Nucleus accumbens (tissue), 56 donors: ENCODE data around the gene SEZ6.

ENCODE experiments used
- DNase-seq, 56 donors: peaks; one replicate each; lab custom pipeline; 2025; lab: John Stamatoyannopoulos, UW

The SEZ6 gene

GRCh38 chr17:28957992-28958355 is 47.9 kb downstream of the SEZ6 start:
- DNase-seq = no peak

GRCh38 chr17:28957277-28957991 is 48.4 kb downstream of the SEZ6 start:
- no peak for DNase-seq

- no peak for DNase-seq
Measured at GRCh38 chr17:28956861-28957260, 49.0 kb downstream of the SEZ6 start.

DNA sequence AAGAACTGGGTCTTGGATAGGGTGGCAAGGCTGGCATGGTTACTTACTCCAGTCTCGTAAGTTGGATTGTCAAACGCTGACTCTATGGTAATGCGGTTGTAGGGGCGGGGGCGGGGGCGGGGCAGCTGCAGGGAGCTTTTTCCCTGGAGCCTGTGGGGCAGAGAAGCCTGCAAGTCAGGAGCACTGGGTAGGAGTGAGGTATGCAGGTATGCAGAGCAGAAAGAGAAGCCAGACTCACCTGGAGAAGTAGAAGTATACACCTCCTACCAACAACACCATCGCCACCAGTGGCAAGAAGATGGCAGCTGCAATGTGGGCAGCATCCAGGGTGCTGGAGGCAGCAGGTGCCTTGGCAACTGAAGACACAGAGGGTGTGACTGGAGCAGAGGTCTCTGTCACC is 49.7 kb downstream of the SEZ6 start:
- DNase-seq = peak in 8 of 56 donors; percentile 6 to 50 (median 33)

GRCh38 chr17:28955408-28955807 is 50.4 kb downstream of the SEZ6 start:
- DNase-seq = no peak

DNA sequence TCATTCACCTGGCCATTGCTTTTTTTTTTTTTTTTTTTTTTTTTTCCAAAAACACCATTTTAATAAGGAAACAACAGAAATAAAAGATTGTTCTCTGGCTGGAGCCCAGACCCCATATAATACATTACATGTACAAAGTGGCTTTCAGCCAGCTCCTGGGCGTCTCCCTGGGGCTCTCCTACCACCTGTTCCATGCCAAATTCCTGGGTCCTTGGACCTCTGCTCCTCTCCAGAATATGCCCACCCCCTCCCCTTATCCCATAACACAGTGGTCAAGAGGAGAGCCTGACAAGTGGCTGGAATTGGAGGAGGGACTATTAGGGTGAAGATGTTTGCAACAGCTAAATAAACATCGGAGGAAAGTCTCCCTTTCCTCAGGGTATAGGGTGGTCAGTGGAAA is 50.9 kb downstream of the SEZ6 start:
- no peak for DNase-seq

- DNase-seq = peak in 26 of 56 donors; percentile 11 to 62 (median 34)
Measured at GRCh38 chr17:28953444-28954118, 52.3 kb downstream of the SEZ6 start.

- peak; percentile 87 to 100 (median 98) for DNase-seq
Measured at GRCh38 chr17:28951991-28952975, 53.5 kb downstream of the SEZ6 start.

GRCh38 chr17:28951428-28951990 is 54.3 kb downstream of the SEZ6 start, which contains the start of gene PHF12:
Gene PHF12 (minus strand): TSS chr17:28951518. CDS start chr17:28950960, 558 bp downstream.
- peak; percentile 88 to 100 (median 99) for DNase-seq

DNA sequence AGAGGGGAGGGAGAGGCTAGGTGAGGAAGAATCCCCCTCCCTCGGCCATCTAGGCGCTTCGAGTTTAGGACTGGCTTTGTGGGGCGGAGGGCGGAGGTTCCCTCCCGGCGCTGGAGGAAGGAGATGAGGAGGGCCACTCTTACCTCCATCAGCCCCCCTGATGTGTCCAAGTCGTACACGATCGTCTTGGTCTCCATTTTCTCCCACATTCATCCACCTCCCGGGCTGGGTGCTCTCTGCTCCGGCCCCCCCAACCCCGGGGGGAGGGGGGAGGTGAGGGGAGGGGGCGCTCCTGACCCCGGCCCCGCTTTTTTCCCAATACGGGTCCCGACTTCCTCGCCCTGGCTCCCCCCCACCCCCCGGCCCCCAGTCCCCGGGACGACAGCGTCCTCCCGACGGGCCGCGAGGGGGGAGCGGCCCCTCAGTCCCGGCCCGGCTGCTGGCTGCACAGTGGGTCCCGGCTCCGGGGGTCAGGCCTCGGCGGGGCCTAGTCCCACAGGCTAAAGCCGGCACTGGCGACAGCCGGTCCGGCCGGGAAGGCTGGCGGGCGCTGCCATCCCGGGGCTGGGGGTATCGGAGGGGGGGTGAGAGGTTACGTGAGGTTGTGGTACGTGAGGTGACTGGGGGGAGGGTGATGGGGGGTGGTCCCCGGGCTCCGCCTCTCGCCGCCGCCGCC is 54.9 kb downstream of the SEZ6 start:
- peak in 5 of 56 donors; percentile 48 to 62 (median 55) for DNase-seq

DNA sequence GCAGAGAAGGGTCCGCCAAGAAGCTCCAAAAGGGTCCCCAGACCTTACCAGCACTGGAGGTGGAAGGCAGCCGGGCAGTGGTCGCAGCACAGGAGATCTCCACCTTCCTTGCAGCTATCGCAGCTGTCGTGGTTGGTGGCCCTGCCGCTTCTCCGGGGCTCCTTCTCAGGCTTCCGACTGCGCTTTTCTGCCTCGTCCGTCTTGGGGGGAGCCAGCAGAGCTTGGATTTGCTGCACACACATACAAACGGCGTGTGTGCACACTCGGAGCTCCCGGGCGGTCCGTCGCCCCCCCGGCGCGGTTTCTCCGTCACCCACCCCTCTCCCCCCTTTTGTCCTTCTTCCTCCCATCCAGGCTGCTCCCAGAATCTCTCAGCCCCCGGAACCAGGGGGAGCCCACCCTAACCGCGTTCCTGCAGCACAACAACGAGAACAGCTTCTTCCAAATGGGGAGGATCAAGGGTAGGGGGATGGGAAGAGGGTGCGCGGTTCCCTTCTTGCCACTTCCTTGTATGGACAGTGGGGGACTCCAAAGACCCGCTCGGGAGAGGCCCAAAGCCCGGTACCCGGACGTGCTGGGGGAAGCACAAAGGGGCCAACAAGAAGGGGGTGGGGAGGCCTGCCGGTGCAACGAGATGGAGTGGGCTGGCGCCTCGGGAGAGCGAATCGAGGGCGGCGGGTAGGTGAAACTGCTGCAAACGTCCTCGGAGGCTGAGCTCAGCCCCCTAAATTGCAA is 55.6 kb downstream of the SEZ6 start:
- peak in 38 of 56 donors; percentile 40 to 75 (median 58) for DNase-seq

- DNase-seq = peak in 44 of 56 donors; percentile 28 to 83 (median 58)
Measured at GRCh38 chr17:28949185-28950016, 56.4 kb downstream of the SEZ6 start.

GRCh38 chr17:28948873-28949184 is 57.0 kb downstream of the SEZ6 start:
- peak in 3 of 56 donors; percentile 65 to 67 (median 66) for DNase-seq

DNA sequence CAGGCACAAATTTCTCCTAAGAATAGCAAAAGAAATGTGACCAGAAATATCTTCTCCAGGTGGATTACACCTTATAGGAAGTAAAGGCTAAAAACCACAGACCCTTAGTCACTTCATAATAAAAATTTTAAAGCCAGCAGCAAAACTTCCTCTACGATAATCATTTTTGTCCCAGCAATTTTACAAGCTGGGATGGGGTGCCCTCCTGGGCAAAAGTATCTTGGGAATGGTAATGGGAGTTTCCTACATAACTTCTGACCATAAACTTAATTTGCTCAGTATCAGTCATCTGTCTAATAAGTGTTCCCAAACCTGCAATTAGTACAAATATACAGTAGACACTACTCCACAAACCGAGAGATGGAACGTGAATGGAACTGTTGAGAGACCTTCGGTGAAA is 57.5 kb downstream of the SEZ6 start:
- DNase-seq = no peak

GRCh38 chr17:28947639-28948038 is 58.2 kb downstream of the SEZ6 start:
- DNase-seq = no peak

- DNase-seq = no peak
Measured at GRCh38 chr17:28946239-28946638, 59.6 kb downstream of the SEZ6 start.

- DNase-seq = no peak
Measured at GRCh38 chr17:28944862-28945741, 60.7 kb downstream of the SEZ6 start.
